ENCODE data around the gene GNAT3. TPM values are rescaled to one million over a fixed set of nuclear protein-coding genes. Genes with fewer than 3 reads are reported as not detected.

The GNAT3 gene
- total RNA-seq (2014; rRNA removed; shearing (Covaris generic)) = not detected in 2 replicates

DNA sequence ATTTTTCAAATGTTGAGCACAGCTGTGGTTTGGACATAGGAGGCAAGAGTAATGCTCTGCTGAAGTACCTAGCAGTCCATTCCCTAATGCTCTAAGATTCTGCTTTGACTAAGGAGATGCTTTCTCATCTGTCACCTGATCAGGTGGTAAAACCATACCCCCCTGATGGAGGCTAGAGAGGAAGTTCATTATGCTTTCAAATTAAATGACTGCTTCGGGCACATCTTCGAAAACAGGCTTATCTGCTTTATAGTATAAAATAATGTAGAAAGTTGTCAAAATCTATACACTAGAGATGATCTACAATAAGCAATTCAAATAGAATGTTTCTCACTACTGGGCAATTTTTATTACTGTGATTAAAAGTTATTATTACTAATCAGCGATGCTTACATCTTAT lies at the start of gene GNAT3:
Gene GNAT3, minus strand, starts transcription at position 101 of the 400 bp plus-strand sequence. CDS start 138 bp downstream, outside the sequence.
- Histone ChIP-seq H3K27ac (no peak within 1 kb of the TSS), H3K36me3 (no peaks in the 10 kb centered on the region), H3K9me3 (replicated peaks) (no peaks in the 10 kb centered on the region), H3K27me3 (replicated peaks) (0 out of 2 replicates have a peak, but pooled peaks cover 5% of the 10 kb centered on the region), H3K4me3 (no peak within 1 kb of the TSS), H3K4me1 (replicated peaks) (no peaks in the 10 kb centered on the region)
- DNase-seq (ENCODE audit: low read depth in 1 of 2, low spot score in 2 of 2) = no peak

GRCh38 chr7:80558116-80558515 lies 46.3 kb upstream of the GNAT3 start:
- no peak for DNase-seq (ENCODE audit: low read depth in 1 of 2, low spot score in 2 of 2)
- Histone ChIP-seq H3K27me3 (replicated peaks) (no peaks in the 10 kb centered on the region), H3K36me3 (no peaks in the 10 kb centered on the region), H3K4me3 (no peak overlapping the region), H3K27ac (no peak overlapping the region), H3K9me3 (replicated peaks) (no peaks in the 10 kb centered on the region), H3K4me1 (replicated peaks) (no peaks in the 10 kb centered on the region)

DNA sequence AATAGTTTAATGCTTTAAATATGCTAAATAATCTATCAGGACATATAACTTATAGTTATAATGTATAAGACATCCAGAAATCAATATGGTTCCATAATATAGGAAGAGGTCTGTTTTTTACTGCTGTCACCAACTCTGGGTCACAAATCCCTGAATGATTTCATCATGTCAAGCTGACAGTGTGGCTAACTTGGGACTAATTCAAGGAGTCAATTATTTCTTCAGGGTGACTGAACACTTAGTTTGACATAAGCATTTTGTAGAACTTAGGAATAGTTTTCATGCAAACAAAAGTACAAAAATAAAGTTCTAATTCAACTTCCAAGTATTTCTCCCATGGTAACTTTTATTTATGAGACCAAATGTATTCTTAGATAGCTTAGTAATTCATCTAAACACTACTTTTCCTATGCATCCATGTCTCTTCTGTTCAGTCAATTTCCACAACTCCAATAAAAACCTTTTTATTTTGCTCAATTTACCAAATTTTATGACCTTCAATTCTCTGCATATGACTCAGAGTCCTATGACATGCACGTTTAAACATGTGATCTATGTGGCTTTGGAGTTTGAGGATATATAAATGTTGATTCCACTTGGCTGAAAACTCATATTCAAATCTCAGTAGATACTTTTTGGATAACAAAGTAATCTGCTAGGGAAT lies 40.3 kb upstream of the GNAT3 start:
- DNase-seq (ENCODE audit: low read depth in 1 of 2, low spot score in 2 of 2) = no peak

DNA sequence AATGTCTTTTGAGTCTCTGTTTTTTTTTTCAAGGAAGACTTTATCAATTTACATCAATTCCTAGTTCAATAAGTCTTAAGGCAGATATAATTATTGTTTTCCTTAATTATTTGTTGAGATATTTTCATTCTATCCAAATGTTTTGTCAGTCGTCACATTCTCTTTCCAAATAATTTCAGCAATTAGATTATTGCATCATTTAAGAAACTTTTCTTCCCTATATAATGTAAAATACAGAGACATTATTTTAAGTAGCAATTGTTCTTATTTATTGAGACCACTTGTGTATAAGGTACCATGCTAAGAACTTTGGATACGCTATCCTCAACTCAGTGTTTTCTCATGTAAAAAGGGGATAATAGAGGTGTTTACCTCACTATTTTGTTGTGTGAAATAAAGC lies 38.1 kb upstream of the GNAT3 start:
- H3K27ac ChIP-seq = no peak overlapping the region
- no peaks in the 10 kb centered on the region for H3K27me3 ChIP-seq (replicated peaks)
- no peak for DNase-seq (ENCODE audit: low read depth in 1 of 2, low spot score in 2 of 2)
- H3K9me3 ChIP-seq (replicated peaks) = no peaks in the 10 kb centered on the region
- H3K36me3 ChIP-seq = no peaks in the 10 kb centered on the region
- H3K4me1 ChIP-seq (replicated peaks) = no peaks in the 10 kb centered on the region
- no peak overlapping the region for H3K4me3 ChIP-seq

More for the DNA sequence above, 40.3 kb upstream of the GNAT3 start:
- no peaks in the 10 kb centered on the region for H3K36me3 ChIP-seq
- no peaks in the 10 kb centered on the region for H3K27me3 ChIP-seq (replicated peaks)
- no peaks in the 10 kb centered on the region for H3K4me1 ChIP-seq (replicated peaks)
- H3K4me3 ChIP-seq = no peak overlapping the region
- H3K9me3 ChIP-seq (replicated peaks) = no peaks in the 10 kb centered on the region
- H3K27ac ChIP-seq = no peak overlapping the region

DNA sequence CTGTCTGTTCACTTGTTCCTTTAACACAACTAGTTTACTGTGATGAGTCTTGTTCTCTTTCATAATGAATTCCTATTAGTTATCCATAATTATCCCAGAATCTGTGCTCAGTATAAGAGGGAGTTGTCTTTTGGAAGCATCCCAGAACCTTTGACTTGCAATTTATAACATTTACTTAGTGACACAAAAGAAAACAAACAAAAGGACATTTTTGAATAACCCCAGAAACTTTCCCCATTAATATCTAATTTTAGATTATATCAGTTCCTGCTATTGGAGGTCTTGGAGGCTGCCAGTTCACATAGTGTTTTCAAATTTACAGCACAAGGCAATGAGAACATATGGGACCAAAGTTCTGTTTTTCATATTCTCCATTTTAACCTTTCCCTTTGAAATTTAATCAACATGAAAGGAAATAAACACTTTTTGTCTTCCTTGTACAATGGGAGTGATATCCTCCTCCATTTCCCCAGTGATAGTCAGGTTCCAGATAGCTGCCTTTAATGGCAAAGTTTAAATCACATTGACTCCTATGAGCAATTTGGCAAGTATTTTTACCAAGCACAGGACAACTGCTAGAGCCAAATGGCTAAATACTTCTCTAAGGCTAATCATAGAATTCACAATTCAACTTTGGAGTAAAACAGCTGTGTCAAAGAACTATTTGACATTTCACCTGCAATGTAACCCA lies 37.1 kb upstream of the GNAT3 start:
- Histone ChIP-seq H3K27me3 (replicated peaks) (no peaks in the 10 kb centered on the region), H3K9me3 (replicated peaks) (no peaks in the 10 kb centered on the region), H3K36me3 (no peaks in the 10 kb centered on the region), H3K4me1 (replicated peaks) (no peaks in the 10 kb centered on the region), H3K4me3 (no peak overlapping the region), H3K27ac (no peak overlapping the region)
- no peak for DNase-seq (ENCODE audit: low read depth in 1 of 2, low spot score in 2 of 2)

GRCh38 chr7:80542398-80542797 lies 30.5 kb upstream of the GNAT3 start:
- Histone ChIP-seq H3K9me3 (replicated peaks) (no peaks in the 10 kb centered on the region), H3K4me3 (no peak overlapping the region), H3K36me3 (no peaks in the 10 kb centered on the region), H3K27ac (no peak overlapping the region), H3K4me1 (replicated peaks) (peaks cover 6% of the 10 kb centered on the region; the same call in 1 of the 2 replicates), H3K27me3 (replicated peaks) (no peaks in the 10 kb centered on the region)
- DNase-seq (ENCODE audit: low read depth in 1 of 2, low spot score in 2 of 2) = peak in 1 of 2 experiments; percentile 35

DNA sequence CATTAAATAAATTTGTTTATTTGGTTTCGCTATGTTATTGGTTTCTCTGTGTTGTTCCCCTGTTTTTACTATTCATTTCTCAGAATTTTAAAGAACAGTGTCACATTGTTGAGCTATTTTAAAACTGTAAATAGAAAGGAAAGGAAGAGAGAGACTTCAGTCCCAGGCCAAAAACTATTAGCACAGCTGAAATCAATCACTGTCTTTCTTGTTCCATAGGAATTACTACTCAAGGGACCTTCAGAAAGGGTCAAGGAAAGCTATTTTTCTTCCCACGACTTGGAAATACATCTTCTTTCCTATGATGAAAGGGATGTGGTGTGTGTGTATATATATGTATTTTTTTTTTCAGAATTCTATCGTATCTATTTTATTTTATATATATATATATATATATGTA lies 29.0 kb upstream of the GNAT3 start:
- Histone ChIP-seq H3K9me3 (replicated peaks) (no peaks in the 10 kb centered on the region), H3K4me1 (replicated peaks) (peaks cover 6% of the 10 kb centered on the region; the same call in 1 of the 2 replicates), H3K36me3 (no peaks in the 10 kb centered on the region), H3K4me3 (no peak overlapping the region), H3K27ac (no peak overlapping the region), H3K27me3 (replicated peaks) (no peaks in the 10 kb centered on the region)
- no peak for DNase-seq (ENCODE audit: low read depth in 1 of 2, low spot score in 2 of 2)

GRCh38 chr7:80537091-80537490 lies 25.2 kb upstream of the GNAT3 start:
- no peaks in the 10 kb centered on the region for H3K9me3 ChIP-seq (replicated peaks)
- no peaks in the 10 kb centered on the region; the same call in 1 of the 2 replicates for H3K4me1 ChIP-seq (replicated peaks)
- H3K36me3 ChIP-seq = no peaks in the 10 kb centered on the region
- H3K27ac ChIP-seq = no peak overlapping the region
- no peaks in the 10 kb centered on the region for H3K27me3 ChIP-seq (replicated peaks)
- no peak for DNase-seq (ENCODE audit: low read depth in 1 of 2, low spot score in 2 of 2)
- H3K4me3 ChIP-seq = no peak overlapping the region

DNA sequence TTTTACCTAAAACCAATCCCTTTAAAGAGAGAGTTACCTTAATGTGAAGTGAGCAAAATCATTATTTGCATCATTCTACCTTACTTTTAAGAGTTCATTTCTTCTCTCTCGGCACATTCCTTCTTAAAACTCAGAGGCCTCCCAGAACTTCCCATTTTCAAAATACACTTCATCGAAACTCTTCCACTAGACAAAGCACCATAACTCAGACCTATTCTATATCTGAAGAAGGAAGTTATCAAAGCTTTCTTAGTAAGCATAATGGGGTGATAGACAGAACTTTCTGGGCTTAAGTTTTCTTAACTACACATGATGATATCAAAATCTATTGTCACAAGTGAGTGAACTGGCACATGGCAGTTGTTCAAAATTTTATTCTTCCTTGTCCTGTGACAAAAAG lies 24.6 kb upstream of the GNAT3 start:
- DNase-seq (ENCODE audit: low read depth in 1 of 2, low spot score in 2 of 2) = no peak
- H3K4me1 ChIP-seq (replicated peaks) = no peaks in the 10 kb centered on the region
- no peak overlapping the region for H3K27ac ChIP-seq
- H3K36me3 ChIP-seq = no peaks in the 10 kb centered on the region
- no peak overlapping the region for H3K4me3 ChIP-seq
- H3K9me3 ChIP-seq (replicated peaks) = no peaks in the 10 kb centered on the region
- H3K27me3 ChIP-seq (replicated peaks) = no peaks in the 10 kb centered on the region

DNA sequence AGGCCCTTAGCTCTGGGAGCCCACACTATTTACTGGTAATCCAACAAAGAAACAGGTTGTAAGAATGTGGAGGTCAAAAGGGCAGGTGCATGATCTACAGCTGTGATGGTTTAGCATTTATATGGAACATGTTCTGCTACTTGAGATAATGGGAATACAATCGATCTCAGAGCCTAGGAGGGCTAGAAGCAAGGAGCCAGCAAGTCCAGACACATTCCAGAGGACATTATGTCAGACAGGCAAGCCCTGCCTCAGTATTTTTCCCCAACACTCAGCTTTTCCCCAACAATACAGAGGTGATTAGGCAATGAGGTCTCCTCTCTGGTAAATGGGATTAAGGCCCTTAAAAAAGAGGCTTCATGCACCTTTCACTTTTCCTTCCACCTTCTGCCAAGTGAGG lies 21.4 kb upstream of the GNAT3 start:
- H3K4me3 ChIP-seq = no peak overlapping the region
- H3K36me3 ChIP-seq = no peaks in the 10 kb centered on the region
- H3K9me3 ChIP-seq (replicated peaks) = no peaks in the 10 kb centered on the region; the same call in 1 of the 2 replicates
- no peak overlapping the region for H3K27ac ChIP-seq
- no peaks in the 10 kb centered on the region for H3K4me1 ChIP-seq (replicated peaks)
- H3K27me3 ChIP-seq (replicated peaks) = no peaks in the 10 kb centered on the region
- DNase-seq (ENCODE audit: low read depth in 1 of 2, low spot score in 2 of 2) = no peak

GRCh38 chr7:80532153-80532552 lies 20.3 kb upstream of the GNAT3 start:
- Histone ChIP-seq H3K36me3 (no peaks in the 10 kb centered on the region), H3K27me3 (replicated peaks) (no peaks in the 10 kb centered on the region), H3K9me3 (replicated peaks) (no peaks in the 10 kb centered on the region; the same call in 1 of the 2 replicates), H3K4me1 (replicated peaks) (no peaks in the 10 kb centered on the region), H3K27ac (no peak overlapping the region), H3K4me3 (no peak overlapping the region)
- no peak for DNase-seq (ENCODE audit: low read depth in 1 of 2, low spot score in 2 of 2)

DNA sequence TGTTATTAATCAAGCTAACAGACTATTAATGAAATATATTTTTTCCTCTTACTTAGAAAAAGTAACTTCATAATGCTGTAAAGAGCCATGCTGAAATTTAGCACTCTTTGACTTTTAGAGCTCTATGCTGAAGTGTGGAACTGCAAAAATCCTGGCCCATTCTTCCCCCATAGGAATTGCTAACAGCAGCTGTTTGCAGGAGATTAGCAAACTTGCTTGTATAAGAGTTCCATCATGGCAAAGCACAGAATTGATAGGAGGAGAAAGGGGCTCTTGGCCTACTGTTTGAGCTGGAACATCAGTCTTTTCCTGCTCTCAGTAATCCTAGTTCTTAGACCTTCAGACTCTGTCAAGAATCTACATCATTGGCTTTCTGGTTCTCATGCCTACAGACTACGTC lies 18.3 kb upstream of the GNAT3 start:
- no peak overlapping the region for H3K27ac ChIP-seq
- no peak for DNase-seq (ENCODE audit: low read depth in 1 of 2, low spot score in 2 of 2)
- H3K27me3 ChIP-seq (replicated peaks) = no peaks in the 10 kb centered on the region
- no peak overlapping the region for H3K4me3 ChIP-seq
- H3K9me3 ChIP-seq (replicated peaks) = no peaks in the 10 kb centered on the region; the same call in 1 of the 2 replicates
- H3K4me1 ChIP-seq (replicated peaks) = no peaks in the 10 kb centered on the region
- H3K36me3 ChIP-seq = no peaks in the 10 kb centered on the region

GRCh38 chr7:80529362-80529761 lies 17.5 kb upstream of the GNAT3 start:
- no peak for DNase-seq (ENCODE audit: low read depth in 1 of 2, low spot score in 2 of 2)
- Histone ChIP-seq H3K9me3 (replicated peaks) (no peaks in the 10 kb centered on the region; the same call in 1 of the 2 replicates), H3K4me1 (replicated peaks) (no peaks in the 10 kb centered on the region), H3K27ac (no peak overlapping the region), H3K4me3 (no peak overlapping the region), H3K27me3 (replicated peaks) (no peaks in the 10 kb centered on the region), H3K36me3 (no peaks in the 10 kb centered on the region)

DNA sequence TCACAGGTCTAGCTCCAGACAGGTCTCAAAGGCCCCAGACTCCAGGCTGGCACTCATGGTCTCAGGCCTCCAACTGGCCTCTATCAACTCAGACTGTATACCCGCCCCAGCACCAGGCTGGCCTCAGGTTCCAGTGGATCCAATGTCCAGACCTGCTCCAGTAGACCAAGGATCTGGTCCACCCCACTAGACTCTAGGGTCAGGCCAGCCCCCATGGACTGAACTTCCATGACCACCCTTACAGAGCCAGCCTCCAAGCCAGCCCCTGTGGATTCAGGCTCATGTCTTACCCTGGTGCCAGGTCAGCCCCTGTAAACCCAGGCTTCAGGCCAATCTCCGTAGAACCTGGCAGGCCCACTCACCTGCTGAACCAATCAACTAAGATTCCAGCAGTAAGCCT lies 16.8 kb upstream of the GNAT3 start:
- Histone ChIP-seq H3K27me3 (replicated peaks) (no peaks in the 10 kb centered on the region), H3K4me3 (no peak overlapping the region), H3K36me3 (no peaks in the 10 kb centered on the region), H3K9me3 (replicated peaks) (no peaks in the 10 kb centered on the region; the same call in 1 of the 2 replicates), H3K4me1 (replicated peaks) (no peaks in the 10 kb centered on the region), H3K27ac (no peak overlapping the region)
- no peak for DNase-seq (ENCODE audit: low read depth in 1 of 2, low spot score in 2 of 2)

Data from SJSA1 (cell line).